IPS-20b (cell line): ENCODE results near the gene BBLN.
"Not testable (repeated sequence)": the region's sequence is repeated elsewhere in the genome, so short reads cannot be mapped to it uniquely, and the experiment has no call there.

Source experiments
- H3K27ac ChIP-seq: one replicate; pipeline ENCODE4 v1.5.1; 2013; ENCODE audit warnings: low read length
- H3K27me3 ChIP-seq: 2 replicates; pipeline ENCODE4 v1.6.1; 2013; ENCODE audit warnings: mild to moderate bottlenecking, low read length, inconsistent platforms; ENCODE audit not compliant: insufficient read depth
- H3K36me3 ChIP-seq: 2 replicates; pipeline ENCODE4 v1.6.1; 2013; ENCODE audit warnings: low read depth, mild to moderate bottlenecking, inconsistent platforms, low read length, moderate library complexity; ENCODE audit not compliant: insufficient read depth
- H3K4me1 ChIP-seq: 2 replicates; pipeline ENCODE4 v1.6.1; 2013; ENCODE audit warnings: mild to moderate bottlenecking, control low read depth, inconsistent platforms, low read length, moderate library complexity; ENCODE audit not compliant: insufficient read depth
- H3K4me3 ChIP-seq: 2 replicates; pipeline ENCODE4 v1.5.1; 2013; ENCODE audit warnings: mild to moderate bottlenecking, low read length, inconsistent platforms
- H3K9ac ChIP-seq: 2 replicates; pipeline ENCODE4 v1.6.1; 2013; ENCODE audit warnings: low read depth, mild to moderate bottlenecking, inconsistent platforms, low read length, moderate library complexity
- H3K9me3 ChIP-seq: 2 replicates; pipeline ENCODE4 v1.6.1; 2013; ENCODE audit warnings: mild to moderate bottlenecking, low read depth, low read length, inconsistent platforms; ENCODE audit not compliant: insufficient read depth

Gene BBLN

GRCh38 chr9:128175726-128176125 is 15.7 kb downstream of the BBLN start:
- no peaks in the 10 kb centered on the region for H3K4me1 ChIP-seq
- H3K27me3 ChIP-seq, result no peaks in the 10 kb centered on the region
- peaks cover 64% of the 10 kb centered on the region for H3K36me3 ChIP-seq
- no peaks in the 10 kb centered on the region for H3K9me3 ChIP-seq
- H3K27ac ChIP-seq, result no peak overlapping the region
- no peak overlapping the region for H3K4me3 ChIP-seq
- H3K9ac ChIP-seq, result no peak overlapping the region

- Histone ChIP-seq H3K36me3 (peaks cover 70% of the 10 kb centered on the region), H3K9me3 (no peaks in the 10 kb centered on the region), H3K9ac (no peak overlapping the region), H3K27ac (no peak overlapping the region), H3K27me3 (no peaks in the 10 kb centered on the region), H3K4me3 (no peak overlapping the region), H3K4me1 (no peaks in the 10 kb centered on the region)
Observed at GRCh38 chr9:128178806-128179431, 18.9 kb downstream of the BBLN start.

GRCh38 chr9:128180001-128180400 is 19.9 kb downstream of the BBLN start:
- H3K4me3 ChIP-seq, result no peak overlapping the region
- no peak overlapping the region for H3K27ac ChIP-seq
- H3K4me1 ChIP-seq, result no peaks in the 10 kb centered on the region
- H3K36me3 ChIP-seq, result peaks cover 64% of the 10 kb centered on the region
- H3K9ac ChIP-seq, result no peak overlapping the region
- no peaks in the 10 kb centered on the region for H3K27me3 ChIP-seq
- H3K9me3 ChIP-seq, result no peaks in the 10 kb centered on the region

GRCh38 chr9:128180447-128180846 is 20.4 kb downstream of the BBLN start:
- Histone ChIP-seq H3K27ac (no peak overlapping the region), H3K9ac (no peak overlapping the region), H3K27me3 (no peaks in the 10 kb centered on the region), H3K36me3 (peaks cover 59% of the 10 kb centered on the region), H3K4me1 (no peaks in the 10 kb centered on the region), H3K4me3 (no peak overlapping the region), H3K9me3 (no peaks in the 10 kb centered on the region)

GRCh38 chr9:128181480-128181879 is 21.4 kb downstream of the BBLN start:
- not testable (repeated sequence) for H3K9ac ChIP-seq, H3K9me3 ChIP-seq, H3K27me3 ChIP-seq, H3K27ac ChIP-seq, H3K4me1 ChIP-seq, H3K4me3 ChIP-seq
- peaks cover 49% of the 10 kb centered on the region for H3K36me3 ChIP-seq

GRCh38 chr9:128182893-128183588 is 23.0 kb downstream of the BBLN start:
- no peak overlapping the region for H3K9ac ChIP-seq
- peaks cover 42% of the 10 kb centered on the region for H3K36me3 ChIP-seq
- no peak overlapping the region for H3K4me3 ChIP-seq
- no peaks in the 10 kb centered on the region for H3K4me1 ChIP-seq
- no peaks in the 10 kb centered on the region for H3K27me3 ChIP-seq
- no peak overlapping the region for H3K27ac ChIP-seq
- no peaks in the 10 kb centered on the region for H3K9me3 ChIP-seq

- Histone ChIP-seq H3K4me1 (no peaks in the 10 kb centered on the region), H3K9me3 (no peaks in the 10 kb centered on the region), H3K27me3 (no peaks in the 10 kb centered on the region), H3K9ac (no peak overlapping the region), H3K27ac (no peak overlapping the region), H3K4me3 (no peak overlapping the region), H3K36me3 (peaks cover 34% of the 10 kb centered on the region; the same call in 1 of the 2 replicates)
Observed at GRCh38 chr9:128185979-128186965, 26.2 kb downstream of the BBLN start.

- Histone ChIP-seq H3K27me3 (no peaks in the 10 kb centered on the region), H3K4me3 (no peak overlapping the region), H3K4me1 (no peaks in the 10 kb centered on the region), H3K36me3 (peaks cover 34% of the 10 kb centered on the region; the same call in 1 of the 2 replicates), H3K9me3 (no peaks in the 10 kb centered on the region), H3K27ac (no peak overlapping the region), H3K9ac (no peak overlapping the region)
Observed at GRCh38 chr9:128187361-128187760, 27.3 kb downstream of the BBLN start.

- H3K4me1 ChIP-seq, result no peaks in the 10 kb centered on the region; the same call in 1 of the 2 replicates
- peaks cover 32% of the 10 kb centered on the region; the same call in 1 of the 2 replicates for H3K36me3 ChIP-seq
- H3K9me3 ChIP-seq, result no peaks in the 10 kb centered on the region
- H3K27me3 ChIP-seq, result no peaks in the 10 kb centered on the region
- H3K4me3 ChIP-seq, result no peak overlapping the region
- no peak overlapping the region for H3K9ac ChIP-seq
- H3K27ac ChIP-seq, result no peak overlapping the region
Observed at GRCh38 chr9:128188209-128188608, 28.1 kb downstream of the BBLN start.

- Histone ChIP-seq H3K4me3 (no peak overlapping the region), H3K27ac (no peak overlapping the region), H3K4me1 (no peaks in the 10 kb centered on the region; the same call in 1 of the 2 replicates), H3K9ac (no peak overlapping the region), H3K27me3 (peaks cover 5% of the 10 kb centered on the region; the same call in 1 of the 2 replicates), H3K9me3 (no peaks in the 10 kb centered on the region), H3K36me3 (peaks cover 21% of the 10 kb centered on the region; the same call in 1 of the 2 replicates)
Observed at GRCh38 chr9:128190013-128190412, 29.9 kb downstream of the BBLN start.
